Kidney (tissue), 14 donors: ENCODE measurements around the gene KRT7. TPM values are rescaled to one million over a fixed set of nuclear protein-coding genes. Genes with fewer than 3 reads are reported as not detected.
"Not testable (repeated sequence)": the region's sequence is repeated elsewhere in the genome, so short reads cannot be mapped to it uniquely, and the experiment has no call there.

Experiments used
- DNase-seq, 5 donors: peaks; one replicate each; pipeline ENCODE4 v3.0.0-alpha.2; 2013 to 2020
- FAIRE-seq: peaks from 2 replicates; lab custom pipeline; 2012; peaks lifted over from hg19 to GRCh38; lab: Jason Lieb, UNC
- H3K27ac ChIP-seq, 2 donors: one replicate each; pipeline ENCODE4 v1.7.0; 2013; ENCODE audit warnings: low read depth in 2 of 2, low read length in 2 of 2, inconsistent platforms in 1 of 2
- H3K27me3 ChIP-seq: one replicate; pipeline ENCODE4 v1.7.1; 2013; ENCODE audit warnings: low read length, inconsistent platforms; ENCODE audit not compliant: control insufficient read depth, insufficient read depth
- H3K36me3 ChIP-seq, 3 donors: one replicate each; pipeline versions ENCODE4 v1.7.0 to v1.7.1; 2013; ENCODE audit warnings: low read length in 3 of 3, control low read depth in 1 of 3, inconsistent platforms in 1 of 3; ENCODE audit not compliant: insufficient read depth in 3 of 3, control insufficient read depth in 2 of 3
- H3K4me1 ChIP-seq, 3 donors: one replicate each; pipeline versions ENCODE4 v1.7.0 to v1.7.1; 2013; ENCODE audit warnings: low read length in 3 of 3, inconsistent platforms in 1 of 3, low read depth in 1 of 3; ENCODE audit not compliant: control insufficient read depth in 2 of 3, insufficient read depth in 2 of 3
- H3K4me3 ChIP-seq, 3 donors: one replicate each; pipeline versions ENCODE4 v1.7.0 to v1.8.1; 2013; ENCODE audit warnings: low read length in 3 of 3, control low read depth in 1 of 3, inconsistent platforms in 1 of 3
- H3K9ac ChIP-seq, 3 donors: one replicate each; pipeline versions ENCODE4 v1.7.0 to v1.7.1; 2013; ENCODE audit warnings: low read length in 3 of 3, control low read depth in 1 of 3, inconsistent platforms in 1 of 3
- H3K9me3 ChIP-seq, 3 donors: one replicate each; pipeline versions ENCODE4 v1.7.0 to v1.7.1; 2013; ENCODE audit warnings: low read length in 3 of 3, control low read depth in 1 of 3, inconsistent platforms in 1 of 3; ENCODE audit not compliant: control insufficient read depth in 2 of 3, insufficient read depth in 1 of 3
- CTCF ChIP-seq: IDR thresholded peaks from 3 replicates; pipeline ENCODE4 v1.5.1; 2012; ENCODE audit warnings: mild to moderate bottlenecking, moderate library complexity, borderline replicate concordance; ENCODE audit not compliant: insufficient read depth; ENCODE audit errors: extremely low read depth
- intact Hi-C: fragments of 100-400 bp; cut with DNase I; formaldehyde crosslinking; loops from one replicate; pipeline ENCODE4 v1.11.1; 2022
- polyA plus RNA-seq: library from polyadenylated mRNA; stranded (reverse); fragments of 350-450 nt; fragmentation: Illumina TruSeq; extraction: RNeasy Lipid Tissue Mini Kit (QIAGEN cat#74804); gene quantifications from one replicate; pipeline ENCODE4 v1.2.3, GENCODE V29; 2014; ENCODE audit warnings: low read depth, low replicate concordance; ENCODE audit not compliant: insufficient read depth
- total RNA-seq: library from RNA; stranded (reverse); fragmentation: NEBNext Ultra II Directional; extraction: Animal tissue kit (Norgen Biotek cat#: 25700); gene quantifications from one replicate; pipeline ENCODE4 v1.2.1, GENCODE V29; 2021
- donor health status: control.
- donor health status: control.
- donor health status: control.
- donor health status: control.
- donor health status: control.
- donor health status: DM: yes; HTN: yes; CAD: no.
- donor health status: Normal renal cell carcinoma (clear cell type).

Gene KRT7
- total and polyA plus RNA-seq, 2 donors from 2014 or later: 173 to 1,490 TPM

GRCh38 chr12:52250048-52250990 is 17.3 kb downstream of the KRT7 start:
- no peak for TF ChIP-seq CTCF
- H3K9me3 ChIP-seq: no peaks in the 10 kb centered on the region
- H3K4me3 ChIP-seq: peak overlapping the region in 1 of 3 donors; percentile 5
- H3K9ac ChIP-seq: no peak overlapping the region
- peaks cover 5% of the 10 kb centered on the region for H3K27me3 ChIP-seq
- FAIRE-seq (no peak), DNase-seq (peak in 3 of 5 donors; percentile 57 to 66 (median 61))
- intact Hi-C loops: no loop called here
- no peaks in the 10 kb centered on the region for H3K36me3 ChIP-seq
- peak overlapping the region in 1 of 2 donors; percentile 23 for H3K27ac ChIP-seq
- peaks cover 0 to 30% (median 17%) of the 10 kb centered on the region in 3 donors for H3K4me1 ChIP-seq

GRCh38 chr12:52251367-52252051 is 18.5 kb downstream of the KRT7 start:
- DNase-seq (no peak), FAIRE-seq (no peak)
- H3K4me3 ChIP-seq: no peak overlapping the region
- no peak overlapping the region for H3K9ac ChIP-seq
- H3K4me1 ChIP-seq: peaks cover 0 to 30% (median 17%) of the 10 kb centered on the region in 3 donors
- TF ChIP-seq CTCF: no peak
- H3K9me3 ChIP-seq: no peaks in the 10 kb centered on the region
- intact Hi-C loops: no loop called here
- no peaks in the 10 kb centered on the region for H3K36me3 ChIP-seq
- H3K27ac ChIP-seq: no peak overlapping the region
- H3K27me3 ChIP-seq: peaks cover 10% of the 10 kb centered on the region

- DNase-seq: peak in 1 of 5 donors; percentile 45
- Histone ChIP-seq H3K4me1 (peaks cover 0 to 25% (median 17%) of the 10 kb centered on the region in 3 donors), H3K27me3 (peaks cover 17% of the 10 kb centered on the region)
- H3K27ac ChIP-seq, FAIRE-seq, intact Hi-C loops, H3K9ac ChIP-seq, H3K4me3 ChIP-seq, H3K9me3 ChIP-seq, H3K36me3 ChIP-seq: not testable (repeated sequence)
Observed at GRCh38 chr12:52252175-52252615, 19.2 kb downstream of the KRT7 start.
